ENCODE data around the gene FAHD1.

FAHD1 gene

DNA sequence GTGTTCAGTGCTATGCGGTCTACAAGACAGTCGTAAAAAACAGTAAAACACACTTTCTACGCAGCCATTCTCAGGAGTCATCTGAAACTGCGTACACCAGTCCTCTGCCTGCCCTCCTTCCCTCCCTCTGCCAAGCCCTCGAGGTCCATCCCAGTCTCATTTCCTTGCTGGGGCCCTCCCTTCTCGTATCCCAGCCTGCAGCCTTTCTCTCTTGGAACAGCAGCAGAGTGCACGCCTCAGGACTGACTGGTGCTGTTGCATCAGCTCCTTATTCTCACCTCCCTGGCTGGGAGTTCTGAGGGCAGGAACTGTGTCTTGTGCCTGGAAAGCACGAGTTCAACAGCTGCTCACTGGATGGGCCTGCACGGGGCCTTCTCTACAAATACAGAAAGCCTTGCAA lies 12.5 kb downstream of the FAHD1 start:
- H3K36me3 Mint-ChIP-seq, result no peaks in the 10 kb centered on the region
- ATAC-seq, result no peak
- H3K9me3 Mint-ChIP-seq, result no peaks in the 10 kb centered on the region
- H3K27me3 Mint-ChIP-seq, result no peaks in the 10 kb centered on the region
- no peak overlapping the region for H3K4me3 Mint-ChIP-seq
- H3K4me1 Mint-ChIP-seq, result no peaks in the 10 kb centered on the region
- no peak overlapping the region for H3K27ac Mint-ChIP-seq

GRCh38 chr16:1845985-1846384 lies 19.0 kb downstream of the FAHD1 start:
- no peaks in the 10 kb centered on the region for H3K4me1 Mint-ChIP-seq
- H3K36me3 Mint-ChIP-seq, result no peaks in the 10 kb centered on the region
- ATAC-seq, result no peak
- H3K27me3 Mint-ChIP-seq, result peaks cover 20% of the 10 kb centered on the region
- H3K27ac Mint-ChIP-seq, result no peak overlapping the region
- no peak overlapping the region for H3K4me3 Mint-ChIP-seq
- no peaks in the 10 kb centered on the region for H3K9me3 Mint-ChIP-seq

GRCh38 chr16:1846416-1846815 lies 19.4 kb downstream of the FAHD1 start:
- ATAC-seq, result no peak
- Mint-ChIP-seq H3K27me3 (peaks cover 24% of the 10 kb centered on the region), H3K4me1 (no peaks in the 10 kb centered on the region)

GRCh38 chr16:1850981-1851380 lies 24.0 kb downstream of the FAHD1 start:
- H3K27ac Mint-ChIP-seq, result no peak overlapping the region
- H3K9me3 Mint-ChIP-seq, result no peaks in the 10 kb centered on the region
- peak; percentile 8 for ATAC-seq
- no peaks in the 10 kb centered on the region for H3K36me3 Mint-ChIP-seq
- peaks cover 21% of the 10 kb centered on the region for H3K27me3 Mint-ChIP-seq
- H3K4me1 Mint-ChIP-seq, result no peaks in the 10 kb centered on the region
- H3K4me3 Mint-ChIP-seq, result no peak overlapping the region

More at GRCh38 chr16:1846416-1846815, 19.4 kb downstream of the FAHD1 start:
- no peaks in the 10 kb centered on the region for H3K9me3 Mint-ChIP-seq
- H3K36me3 Mint-ChIP-seq, result no peaks in the 10 kb centered on the region
- H3K27ac Mint-ChIP-seq, result no peak overlapping the region
- no peak overlapping the region for H3K4me3 Mint-ChIP-seq

GRCh38 chr16:1851793-1852192 lies 24.8 kb downstream of the FAHD1 start:
- Mint-ChIP-seq H3K36me3 (no peaks in the 10 kb centered on the region), H3K27me3 (peaks cover 15% of the 10 kb centered on the region), H3K4me1 (no peaks in the 10 kb centered on the region), H3K4me3 (no peak overlapping the region), H3K27ac (no peak overlapping the region), H3K9me3 (no peaks in the 10 kb centered on the region)
- no peak for ATAC-seq

GRCh38 chr16:1857433-1858097 lies 30.6 kb downstream of the FAHD1 start:
- H3K36me3 Mint-ChIP-seq, result no peaks in the 10 kb centered on the region
- no peaks in the 10 kb centered on the region for H3K4me1 Mint-ChIP-seq
- no peak for ATAC-seq
- peaks cover 46% of the 10 kb centered on the region for H3K27me3 Mint-ChIP-seq
- no peaks in the 10 kb centered on the region for H3K9me3 Mint-ChIP-seq
- H3K4me3 Mint-ChIP-seq, result no peak overlapping the region
- no peak overlapping the region for H3K27ac Mint-ChIP-seq

GRCh38 chr16:1858189-1858865 lies 31.3 kb downstream of the FAHD1 start:
- Mint-ChIP-seq H3K27me3 (peaks cover 46% of the 10 kb centered on the region), H3K36me3 (no peaks in the 10 kb centered on the region), H3K27ac (no peak overlapping the region), H3K9me3 (no peaks in the 10 kb centered on the region), H3K4me3 (no peak overlapping the region), H3K4me1 (no peaks in the 10 kb centered on the region)
- ATAC-seq, result no peak

GRCh38 chr16:1859650-1860049 lies 32.6 kb downstream of the FAHD1 start:
- no peak for ATAC-seq
- Mint-ChIP-seq H3K27me3 (peaks cover 46% of the 10 kb centered on the region), H3K9me3 (no peaks in the 10 kb centered on the region), H3K36me3 (no peaks in the 10 kb centered on the region), H3K4me1 (no peaks in the 10 kb centered on the region), H3K4me3 (no peak overlapping the region), H3K27ac (no peak overlapping the region)

- H3K4me1 Mint-ChIP-seq, result no peaks in the 10 kb centered on the region
- no peaks in the 10 kb centered on the region for H3K36me3 Mint-ChIP-seq
- ATAC-seq, result no peak
- H3K9me3 Mint-ChIP-seq, result no peaks in the 10 kb centered on the region
- no peak overlapping the region for H3K27ac Mint-ChIP-seq
- no peak overlapping the region for H3K4me3 Mint-ChIP-seq
- peaks cover 45% of the 10 kb centered on the region for H3K27me3 Mint-ChIP-seq
Measured at GRCh38 chr16:1861730-1862129, 34.7 kb downstream of the FAHD1 start.

DNA sequence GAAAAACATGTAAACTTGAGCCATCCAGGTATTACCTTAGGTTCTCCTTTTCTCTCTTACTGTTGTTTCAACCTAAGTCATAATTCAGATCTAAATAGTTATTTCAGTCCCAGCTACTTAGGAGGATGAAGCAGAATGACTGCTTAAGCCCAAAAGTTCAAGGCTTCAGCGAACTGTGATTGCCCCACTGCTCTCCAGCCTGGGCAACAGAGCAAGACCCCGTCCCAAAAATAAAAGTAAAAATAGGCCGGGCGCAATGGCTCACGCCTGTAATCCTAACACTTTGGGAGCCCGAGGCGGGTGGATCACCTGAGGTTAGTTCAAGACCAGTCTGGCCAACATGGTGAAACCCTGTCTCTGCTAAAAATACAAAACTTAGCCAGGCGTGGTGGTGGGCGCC lies 35.4 kb downstream of the FAHD1 start:
- Mint-ChIP-seq H3K27me3 (peaks cover 38% of the 10 kb centered on the region), H3K4me1 (no peaks in the 10 kb centered on the region), H3K36me3 (no peaks in the 10 kb centered on the region), H3K4me3 (no peak overlapping the region), H3K27ac (no peak overlapping the region), H3K9me3 (no peaks in the 10 kb centered on the region)
- ATAC-seq, result no peak

GRCh38 chr16:1863681-1864460 lies 36.9 kb downstream of the FAHD1 start:
- Mint-ChIP-seq H3K27ac (no peak overlapping the region), H3K4me3 (no peak overlapping the region), H3K36me3 (no peaks in the 10 kb centered on the region), H3K27me3 (peaks cover 23% of the 10 kb centered on the region), H3K4me1 (no peaks in the 10 kb centered on the region), H3K9me3 (no peaks in the 10 kb centered on the region)
- ATAC-seq, result no peak

DNA sequence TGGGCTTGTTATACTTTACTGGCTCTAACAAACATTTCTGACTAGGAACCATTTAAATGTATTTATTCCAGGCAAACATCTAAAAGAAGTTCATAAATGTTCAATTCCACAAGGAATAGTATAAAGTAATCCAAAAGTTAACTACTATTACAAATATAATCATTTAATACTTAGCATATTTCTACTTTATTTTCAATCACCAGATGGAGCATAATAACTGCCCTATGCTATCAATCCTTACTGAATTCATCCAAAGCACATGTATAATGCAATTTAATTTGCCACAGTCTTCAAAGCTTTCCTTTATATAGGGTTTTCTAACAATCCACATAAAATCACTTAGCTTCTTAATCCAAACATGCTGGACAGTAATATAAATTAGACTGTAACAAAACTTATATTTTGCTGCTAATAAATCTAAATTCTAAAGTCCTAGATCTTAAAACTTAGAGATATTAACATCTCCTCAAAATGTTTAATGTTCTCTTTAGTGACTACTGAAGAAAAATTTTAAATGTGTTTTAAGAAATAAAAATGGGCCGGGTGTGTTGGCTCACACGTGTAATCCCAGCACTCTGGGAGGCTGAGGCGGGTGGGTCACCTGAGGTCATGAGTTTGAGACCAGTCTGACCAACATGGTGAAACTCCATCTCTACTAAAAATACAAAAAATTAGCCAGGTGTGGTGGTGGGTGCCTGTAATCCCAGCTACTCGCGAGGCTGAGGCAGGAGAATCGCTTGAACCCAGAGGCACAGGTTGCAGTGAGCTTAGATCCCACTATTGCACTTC lies 39.1 kb downstream of the FAHD1 start:
- Mint-ChIP-seq H3K9me3 (no peaks in the 10 kb centered on the region), H3K4me3 (no peak overlapping the region), H3K27ac (no peak overlapping the region), H3K27me3 (peaks cover 1% of the 10 kb centered on the region), H3K36me3 (no peaks in the 10 kb centered on the region), H3K4me1 (no peaks in the 10 kb centered on the region)
- no peak for ATAC-seq

DNA sequence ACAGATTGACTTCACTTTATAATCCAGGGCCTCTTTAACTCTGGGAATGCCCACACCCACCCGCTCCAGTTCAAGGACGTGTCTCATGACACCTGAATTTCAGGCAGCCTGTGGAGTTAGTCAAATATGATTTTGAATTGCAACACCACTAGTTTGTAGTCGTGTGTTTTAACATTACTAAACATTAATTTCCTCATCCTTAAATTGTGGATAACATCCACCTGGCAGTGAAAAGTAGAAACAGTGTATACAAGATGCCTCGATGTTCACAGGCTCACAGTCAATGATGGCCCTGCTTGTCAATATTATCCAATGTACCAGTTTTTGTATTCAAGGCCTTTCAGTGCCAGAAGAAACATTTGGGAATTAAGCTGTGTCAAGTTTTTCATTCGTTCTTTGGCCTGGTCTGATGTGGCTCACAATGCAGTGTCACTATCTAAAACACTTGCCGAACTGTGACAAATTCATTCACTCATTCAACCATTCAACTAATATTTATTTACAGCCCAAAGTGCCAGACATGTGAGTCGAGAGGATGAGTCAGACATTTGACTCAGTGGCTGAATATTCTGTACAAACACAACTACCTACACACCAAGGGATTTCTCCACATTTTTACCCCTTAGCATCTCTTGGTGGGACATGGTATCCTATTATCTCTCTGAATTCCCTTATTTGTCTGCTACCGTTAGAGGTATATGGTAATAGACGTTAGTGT lies 43.5 kb downstream of the FAHD1 start:
- no peaks in the 10 kb centered on the region for H3K9me3 Mint-ChIP-seq
- peaks cover 22% of the 10 kb centered on the region for H3K27me3 Mint-ChIP-seq
- peaks cover 7% of the 10 kb centered on the region for H3K4me1 Mint-ChIP-seq
- ATAC-seq, result no peak
- H3K4me3 Mint-ChIP-seq, result no peak overlapping the region
- no peak overlapping the region for H3K27ac Mint-ChIP-seq
- peaks cover 6% of the 10 kb centered on the region for H3K36me3 Mint-ChIP-seq

DNA sequence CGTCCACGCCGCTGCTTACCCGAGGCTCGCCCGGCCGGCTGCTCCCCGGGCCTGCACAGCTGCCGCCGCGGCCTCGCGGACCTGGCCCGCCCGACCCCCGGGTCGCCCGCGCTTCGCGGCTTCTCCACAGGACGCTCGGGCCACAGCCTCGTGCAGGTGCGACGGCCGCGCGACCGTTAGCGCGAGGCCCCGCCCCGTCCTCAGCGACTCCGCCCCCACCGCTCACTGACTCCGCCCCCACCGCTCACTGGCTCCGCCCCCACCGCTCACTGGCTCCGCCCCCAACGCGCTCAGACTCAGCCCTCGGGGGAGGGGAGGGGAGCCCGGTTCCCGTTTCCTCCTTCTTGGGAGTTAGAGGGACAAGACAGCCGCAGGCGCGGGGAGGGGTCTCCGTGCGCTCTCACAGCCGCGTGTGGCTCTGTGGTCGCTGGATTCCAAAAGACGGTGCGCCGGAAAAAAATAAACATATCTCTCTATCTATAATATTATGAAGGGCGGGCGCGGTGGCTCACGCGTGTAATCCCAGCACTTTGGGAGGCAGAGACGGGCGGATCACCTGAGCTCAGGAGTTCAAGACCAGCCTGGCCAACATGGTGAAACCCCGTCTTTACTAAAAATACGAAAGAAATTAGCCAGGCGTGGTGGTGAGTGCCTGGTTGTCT lies 45.1 kb downstream of the FAHD1 start, which contains the start of gene MEIOB:
MEIOB (minus strand) TSS at position 191 of the 662 bp plus-strand sequence. CDS start 3,989 bp downstream, outside the sequence.
- ATAC-seq, result no peak
- H3K36me3 Mint-ChIP-seq, result peaks cover 6% of the 10 kb centered on the region
- no peak within 1 kb of the TSS for H3K27ac Mint-ChIP-seq
- H3K27me3 Mint-ChIP-seq, result peaks cover 33% of the 10 kb centered on the region
- H3K4me3 Mint-ChIP-seq, result peak within 1 kb of the TSS; percentile 39
- peaks cover 7% of the 10 kb centered on the region for H3K4me1 Mint-ChIP-seq
- H3K9me3 Mint-ChIP-seq, result no peaks in the 10 kb centered on the region
